Caki2 (cell line): ENCODE measurements around the gene KHDC4. TPM values are rescaled to one million over a fixed set of nuclear protein-coding genes. Genes with fewer than 3 reads are reported as not detected.

Experiments used
- DNase-seq: peaks from one replicate; pipeline ENCODE4 v3.0.0-alpha.2; 2015; ENCODE audit warnings: low read depth
- in situ Hi-C: cut with HindIII; loops from 2 replicates; pipeline ENCODE4 v1.10.0; 2016; ENCODE audit warnings: low sequenced_read_pairs, low pct_unique_long_range_greater_than_20kb, mixed read lengths
- total RNA-seq: library from RNA; depleted of rRNA; stranded (reverse); fragments of >200 nt; shearing (Covaris generic); gene quantifications from 2 replicates; pipeline ENCODE4 v1.2.3, GENCODE V29; 2014; ENCODE audit warnings: low replicate concordance; rRNA removed

The KHDC4 gene
- total RNA-seq, 1 experiment from 2014 or later = 33.9 TPM

GRCh38 chr1:155889566-155889965, 44.6 kb downstream of the KHDC4 start:
- in situ Hi-C loops = no loop called here
- DNase-seq = no peak

GRCh38 chr1:155888481-155888880, 45.7 kb downstream of the KHDC4 start:
- DNase-seq = no peak
- in situ Hi-C loops = no loop called here

GRCh38 chr1:155884982-155885381, 49.2 kb downstream of the KHDC4 start:
- in situ Hi-C loops = no loop called here
- DNase-seq = no peak

DNA sequence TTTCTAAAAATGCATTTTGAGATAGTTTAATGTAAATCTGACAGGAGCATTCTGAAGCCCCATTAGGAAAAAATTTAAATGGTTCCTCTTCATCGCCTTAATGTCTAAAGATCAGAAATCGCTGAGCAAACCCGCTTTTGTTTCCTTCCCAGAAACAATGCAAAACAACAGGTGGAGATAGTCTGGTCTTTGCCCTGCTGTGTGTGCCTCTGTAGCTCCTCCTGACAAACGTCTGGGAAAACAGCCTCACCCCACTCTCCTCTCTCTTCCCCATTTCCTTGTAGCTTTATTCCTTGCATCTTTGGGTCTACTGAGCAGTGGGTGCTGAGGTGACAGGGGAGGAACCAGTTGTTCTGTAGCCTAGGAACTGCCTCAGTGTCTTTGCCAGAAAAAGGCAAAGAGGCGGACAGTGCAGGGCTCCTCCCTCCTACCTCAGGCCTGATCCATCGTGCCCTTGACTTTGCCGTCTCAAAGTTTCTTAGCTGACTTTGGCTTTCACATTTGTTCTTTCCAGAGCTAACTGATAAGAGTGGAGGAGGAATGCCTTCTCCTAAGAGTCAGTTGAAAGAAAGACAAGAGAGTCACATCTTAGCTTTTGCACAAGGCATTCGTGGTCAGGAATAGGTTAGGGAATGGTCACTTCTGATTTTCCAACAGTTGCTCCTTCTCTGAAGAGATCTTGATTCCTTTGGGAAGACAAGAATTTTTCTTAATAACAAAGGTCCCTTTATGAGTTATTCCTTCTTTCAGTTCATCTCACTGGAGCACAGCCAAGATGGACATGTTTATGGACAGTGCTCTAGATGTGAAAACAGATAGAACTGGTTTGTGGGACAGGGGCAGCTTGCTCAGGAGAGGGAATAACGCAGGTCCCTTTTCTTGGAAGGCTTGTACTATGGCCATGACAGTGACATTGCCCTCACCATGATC, 49.9 kb downstream of the KHDC4 start:
- no peak for DNase-seq
- in situ Hi-C loops = no loop called here

GRCh38 chr1:155882766-155883165, 51.4 kb downstream of the KHDC4 start:
- in situ Hi-C loops = no loop called here

DNA sequence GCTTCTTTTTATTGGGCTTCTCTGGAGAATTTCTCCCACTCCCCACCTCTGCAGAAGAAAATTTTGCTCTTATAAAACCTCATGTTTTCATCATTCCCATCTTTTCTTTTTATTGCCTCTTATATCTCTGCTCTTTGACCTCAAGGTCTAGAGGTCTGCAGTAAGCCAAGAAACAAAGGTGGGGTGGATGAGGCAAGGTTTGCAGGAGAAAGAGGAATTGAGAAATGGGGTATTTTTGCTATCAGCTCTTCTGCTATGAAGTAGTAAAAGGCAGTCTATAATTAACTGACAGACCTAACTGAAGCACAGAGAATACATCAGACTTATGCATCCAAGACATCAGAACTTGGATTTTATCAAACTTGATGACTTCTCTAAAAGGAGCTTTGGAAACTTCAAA, 52.0 kb downstream of the KHDC4 start:
- DNase-seq = no peak
- in situ Hi-C loops = no loop called here

More at GRCh38 chr1:155882766-155883165, 51.4 kb downstream of the KHDC4 start:
- no peak for DNase-seq

DNA sequence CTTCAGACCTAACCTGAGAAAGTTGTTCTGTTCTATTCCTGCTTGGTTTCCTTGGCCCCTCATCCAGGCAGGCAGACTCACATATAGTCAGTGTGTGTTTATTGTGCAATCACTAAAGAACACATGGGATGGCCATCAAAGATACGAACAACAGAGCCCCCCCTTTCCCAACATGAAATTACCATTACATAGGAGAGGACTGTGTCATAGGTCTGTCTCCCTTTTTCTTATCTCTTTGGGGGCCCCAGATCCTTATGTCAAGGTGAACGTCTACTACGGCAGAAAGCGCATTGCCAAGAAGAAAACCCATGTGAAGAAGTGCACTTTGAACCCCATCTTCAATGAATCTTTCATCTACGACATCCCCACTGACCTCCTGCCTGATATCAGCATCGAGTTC, 53.3 kb downstream of the KHDC4 start:
- no peak for DNase-seq
- in situ Hi-C loops = no loop called here

GRCh38 chr1:155880251-155880650, 54.0 kb downstream of the KHDC4 start:
- no peak for DNase-seq
- in situ Hi-C loops = no loop called here

DNA sequence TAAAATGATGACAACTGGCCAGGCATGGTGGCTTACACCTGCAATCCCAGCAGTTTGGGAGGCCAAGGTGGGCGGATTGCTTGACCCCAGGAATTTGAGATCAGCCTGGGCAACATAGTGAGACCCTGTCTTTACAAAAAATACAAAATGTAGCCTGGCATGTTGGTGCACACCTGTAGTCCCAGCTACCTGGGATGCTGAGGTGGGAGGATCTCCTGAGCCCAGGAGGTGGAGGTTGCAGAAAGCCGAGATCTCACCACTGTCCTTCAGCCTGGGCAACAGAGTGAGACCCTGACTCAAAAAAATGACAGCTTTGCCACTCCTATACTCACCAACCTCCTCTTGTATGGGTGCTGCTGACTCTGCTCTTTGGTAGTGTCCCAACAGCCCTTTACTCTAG, 56.3 kb downstream of the KHDC4 start:
- in situ Hi-C loops = no loop called here
- DNase-seq = no peak

DNA sequence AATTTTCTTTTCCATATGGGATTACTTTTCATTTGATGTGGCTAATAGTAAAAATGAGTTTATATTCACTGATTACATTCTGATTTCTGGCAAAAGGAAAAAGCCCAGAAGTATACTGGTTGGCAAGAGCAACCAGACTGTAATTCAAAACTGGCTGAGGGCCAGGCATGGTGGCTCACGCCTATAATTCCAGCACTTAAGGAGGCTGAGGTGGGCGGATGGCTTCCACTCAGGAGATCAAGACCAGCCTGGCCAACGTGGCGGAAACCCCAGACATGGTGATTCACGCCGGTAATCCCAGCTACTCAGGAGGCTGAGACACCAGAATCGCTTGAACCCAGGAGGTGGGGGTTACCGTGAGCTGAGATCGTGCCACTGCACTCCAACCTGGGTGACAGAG, 60.4 kb downstream of the KHDC4 start:
- DNase-seq = no peak
- in situ Hi-C loops = no loop called here

- no peak for DNase-seq
- in situ Hi-C loops = no loop called here
Observed at GRCh38 chr1:155872527-155872926, 61.7 kb downstream of the KHDC4 start.

GRCh38 chr1:155871390-155871789, 62.8 kb downstream of the KHDC4 start:
- no peak for DNase-seq
- in situ Hi-C loops = no loop called here

GRCh38 chr1:155867766-155868165, 66.4 kb downstream of the KHDC4 start:
- in situ Hi-C loops = no loop called here
- DNase-seq = no peak

DNA sequence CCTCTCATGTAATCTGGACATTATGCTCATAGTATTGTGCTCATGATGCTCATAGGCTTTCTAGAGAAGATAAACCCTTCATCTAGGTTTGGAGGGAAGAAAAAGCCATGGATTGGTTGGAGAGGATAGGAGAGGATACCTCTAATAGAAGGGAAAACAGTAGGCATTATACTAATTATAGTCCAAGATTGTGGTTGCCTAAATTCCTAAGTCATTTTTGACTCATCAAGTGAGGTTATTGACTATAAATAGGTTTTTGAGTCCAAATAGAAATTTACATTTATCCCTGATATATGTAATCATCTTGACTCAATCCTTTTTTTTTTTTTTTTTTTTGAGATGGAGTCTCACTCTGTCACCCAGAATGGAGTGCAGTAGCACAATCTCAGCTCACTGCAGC, 69.8 kb downstream of the KHDC4 start:
- in situ Hi-C loops = no loop called here
- no peak for DNase-seq

Other genes starting within 250 kb of the KHDC4 start
- gene YY1AP1, start 245.6 kb downstream of the KHDC4 start, total RNA-seq = 22.3 and 49.3 TPM in 2 replicates
- gene DAP3, start 245.3 kb downstream of the KHDC4 start, total RNA-seq = 53.2 and 75.2 TPM in 2 replicates
- gene GON4L, start 77.2 kb downstream of the KHDC4 start, total RNA-seq = 7.9 and 9.5 TPM in 2 replicates
- 0.03 TPM in 1 of 2 replicates, not detected in the other for gene SYT11, start 74.8 kb downstream of the KHDC4 start, total RNA-seq
- 58.6 and 109 TPM in 2 replicates for gene RIT1, start 23.1 kb downstream of the KHDC4 start, total RNA-seq
- not detected in 2 replicates for gene RXFP4, start 7.2 kb upstream of the KHDC4 start, total RNA-seq
- 58.1 and 63.9 TPM in 2 replicates for gene ARHGEF2, start 44.1 kb upstream of the KHDC4 start, total RNA-seq
- 305 and 404 TPM in 2 replicates for gene SSR2, start 86.5 kb upstream of the KHDC4 start, total RNA-seq
- 12.4 and 36.6 TPM in 2 replicates for gene UBQLN4, start 119.4 kb upstream of the KHDC4 start, total RNA-seq
- 14.3 and 28.3 TPM in 2 replicates for gene LAMTOR2, start 120.4 kb upstream of the KHDC4 start, total RNA-seq
- not detected in 2 replicates for gene RAB25, start 126.7 kb upstream of the KHDC4 start, total RNA-seq
- 0.64 and 2.0 TPM in 2 replicates for gene MEX3A, start 148.1 kb upstream of the KHDC4 start, total RNA-seq
- 652 and 715 TPM in 2 replicates for gene LMNA, start 180.3 kb upstream of the KHDC4 start, total RNA-seq
- gene SEMA4A, start 219.2 kb upstream of the KHDC4 start, total RNA-seq = 1.9 and 2.0 TPM in 2 replicates